GM13976 (cell line): ENCODE measurements around the gene CCDC136.

Experiments used
- DNase-seq: peaks from one replicate; pipeline ENCODE4 v3.0.0; 2012; ENCODE audit warnings: low spot score
- CTCF ChIP-seq: IDR thresholded peaks from 2 replicates; pipeline ENCODE4 v1.5.1; 2012; ENCODE audit warnings: borderline replicate concordance, mild to moderate bottlenecking; ENCODE audit not compliant: insufficient read depth; ENCODE audit errors: extremely low read depth, missing control alignments, control extremely low read depth
- in situ Hi-C: fragments of 300-500 bp; cut with MboI; formaldehyde crosslinking; loops from one replicate; pipeline ENCODE4 v1.12.0; 2022; ENCODE audit warnings: low sequenced_read_pairs, mixed read lengths, inconsistent platforms; ENCODE audit not compliant: unreplicated experiment

CCDC136 gene

DNA sequence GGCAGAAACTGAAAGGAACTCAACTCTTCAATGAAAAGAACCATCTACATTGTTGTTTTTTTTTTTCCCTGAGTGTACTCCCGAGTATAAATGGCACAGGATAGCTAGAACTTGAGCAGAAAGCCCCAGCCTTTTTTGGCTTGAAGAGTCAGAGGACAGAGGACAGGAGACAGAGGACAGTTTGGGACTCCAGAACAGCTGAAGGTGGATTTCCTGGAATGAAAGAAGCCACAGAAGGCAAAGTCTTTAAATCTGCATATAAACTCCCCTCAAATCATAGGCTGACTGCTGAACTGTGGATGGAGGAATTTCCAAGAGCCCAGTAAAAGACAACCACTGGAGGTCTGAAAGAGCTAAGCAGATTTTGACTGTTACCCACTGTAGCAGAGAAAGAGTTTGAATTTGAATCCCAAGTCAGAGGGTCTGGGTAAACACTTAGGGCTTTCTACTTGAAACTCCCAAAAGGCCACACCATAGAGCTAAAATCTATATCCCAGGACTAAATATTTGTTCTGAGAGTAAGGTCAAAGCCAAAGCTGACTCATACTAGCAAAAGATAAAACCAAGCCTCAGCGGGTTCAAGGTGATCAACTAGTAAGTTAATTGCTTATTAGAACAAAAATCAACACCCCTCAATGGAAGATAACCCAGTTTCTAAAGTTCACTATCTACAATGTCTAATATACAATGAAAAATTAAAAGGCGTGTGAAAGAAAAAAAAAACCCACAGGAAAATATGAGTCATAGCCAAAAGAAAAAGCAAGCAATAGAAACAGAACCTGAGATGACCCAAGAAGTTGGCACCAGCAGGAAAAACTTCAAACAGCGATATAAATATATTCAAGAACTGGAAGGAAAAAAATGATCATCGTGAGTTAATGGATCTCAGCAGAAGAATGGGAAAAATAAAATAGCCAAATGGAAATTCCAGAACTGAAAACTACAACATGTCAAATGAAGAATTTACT lies 14.3 kb upstream of the CCDC136 start:
- no peak for TF ChIP-seq CTCF
- in situ Hi-C loops = no loop called here
- no peak for DNase-seq

DNA sequence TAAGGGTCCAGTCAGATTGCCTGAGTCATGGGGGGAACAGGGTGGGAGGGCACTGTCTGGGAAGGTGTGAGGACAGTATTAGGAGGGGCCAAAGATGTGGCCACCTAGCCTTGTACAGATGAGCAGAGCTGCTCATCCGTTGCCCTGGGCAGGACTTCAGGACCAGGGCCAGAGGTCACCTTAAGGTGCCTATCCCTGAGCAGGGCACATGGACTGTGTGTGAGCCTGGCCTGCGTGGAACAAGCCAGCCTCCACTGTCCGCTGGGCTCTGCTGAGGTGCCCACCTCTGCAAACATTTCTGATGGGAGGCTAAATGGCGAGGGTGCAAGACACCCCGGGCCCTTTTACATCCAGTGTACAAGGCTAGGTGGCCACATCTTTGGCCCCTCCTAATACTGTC lies 12.8 kb upstream of the CCDC136 start:
- no peak for TF ChIP-seq CTCF
- in situ Hi-C loops = no loop called here
- no peak for DNase-seq

DNA sequence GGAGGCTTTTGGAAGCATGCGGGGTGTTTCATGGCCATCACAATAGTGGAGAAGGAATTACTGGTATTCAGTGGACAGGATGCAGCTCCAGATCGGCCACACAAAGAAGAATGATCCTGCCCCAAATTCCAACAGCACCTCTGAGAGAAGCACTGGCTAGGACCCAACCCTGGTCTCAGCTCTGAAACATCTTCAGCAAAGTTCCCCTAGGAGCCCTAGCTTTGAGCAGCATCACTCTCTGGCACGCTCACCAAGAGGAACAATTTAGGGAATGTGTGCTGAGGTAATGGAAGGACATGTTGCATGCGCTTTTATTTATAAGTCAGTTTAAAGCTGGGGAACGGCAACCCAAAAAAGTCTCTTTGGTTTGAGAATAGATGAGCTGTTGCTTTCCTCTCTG lies 10.6 kb upstream of the CCDC136 start:
- no peak for DNase-seq
- no peak for TF ChIP-seq CTCF
- in situ Hi-C loops = no loop called here

DNA sequence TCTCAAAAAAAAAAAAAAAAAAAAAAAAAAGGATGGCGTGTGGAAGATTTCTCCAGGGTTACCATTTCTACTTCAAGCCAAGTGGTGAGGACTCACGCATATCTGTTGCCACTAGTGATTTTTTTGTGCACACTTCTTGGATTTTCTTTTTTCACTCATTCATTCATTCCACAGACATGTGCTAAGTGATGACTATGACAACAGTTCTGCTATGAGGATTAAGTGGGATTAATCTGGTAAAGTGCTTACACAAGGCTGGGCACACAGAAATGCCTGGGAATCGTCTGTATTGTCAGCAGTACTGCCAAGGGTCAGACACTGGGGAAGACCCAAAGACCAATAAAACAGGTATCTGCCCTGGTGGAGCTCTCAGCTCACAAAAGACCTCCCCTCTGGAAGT lies 9.9 kb upstream of the CCDC136 start:
- no peak for TF ChIP-seq CTCF
- in situ Hi-C loops = no loop called here

GRCh38 chr7:128783143-128783861 lies 8.5 kb upstream of the CCDC136 start:
- no peak for DNase-seq
- in situ Hi-C loops = no loop called here
- TF ChIP-seq CTCF = no peak

More for the DNA sequence above, 9.9 kb upstream of the CCDC136 start:
- DNase-seq = no peak

DNA sequence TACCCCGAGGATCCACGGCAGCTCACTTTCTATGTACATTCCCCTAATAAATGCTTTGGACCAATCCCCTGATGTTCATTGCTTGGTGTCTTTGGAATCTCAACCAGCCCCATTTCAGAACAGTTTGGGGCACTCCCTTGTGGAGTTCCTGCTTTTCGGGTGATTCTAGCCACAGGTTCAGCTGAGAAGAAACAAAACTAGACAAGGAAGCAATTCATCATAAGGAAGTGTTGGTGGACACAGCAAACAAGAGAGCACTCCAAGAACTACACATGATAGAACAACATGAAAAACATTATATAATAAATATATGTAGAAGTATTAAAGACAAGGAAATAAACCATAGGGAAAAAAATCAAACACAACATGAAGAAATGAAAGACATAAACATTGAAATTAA lies 6.0 kb upstream of the CCDC136 start:
- no peak for TF ChIP-seq CTCF
- no peak for DNase-seq
- in situ Hi-C loops = no loop called here
